ENCODE results near the gene LPCAT1. TPM values are rescaled to one million over a fixed set of nuclear protein-coding genes. Genes with fewer than 3 reads are reported as not detected.

LPCAT1 gene
- total RNA-seq, 8 experiments from 2014 or later, result 16.8 to 39.2 (median 29.8) TPM

DNA sequence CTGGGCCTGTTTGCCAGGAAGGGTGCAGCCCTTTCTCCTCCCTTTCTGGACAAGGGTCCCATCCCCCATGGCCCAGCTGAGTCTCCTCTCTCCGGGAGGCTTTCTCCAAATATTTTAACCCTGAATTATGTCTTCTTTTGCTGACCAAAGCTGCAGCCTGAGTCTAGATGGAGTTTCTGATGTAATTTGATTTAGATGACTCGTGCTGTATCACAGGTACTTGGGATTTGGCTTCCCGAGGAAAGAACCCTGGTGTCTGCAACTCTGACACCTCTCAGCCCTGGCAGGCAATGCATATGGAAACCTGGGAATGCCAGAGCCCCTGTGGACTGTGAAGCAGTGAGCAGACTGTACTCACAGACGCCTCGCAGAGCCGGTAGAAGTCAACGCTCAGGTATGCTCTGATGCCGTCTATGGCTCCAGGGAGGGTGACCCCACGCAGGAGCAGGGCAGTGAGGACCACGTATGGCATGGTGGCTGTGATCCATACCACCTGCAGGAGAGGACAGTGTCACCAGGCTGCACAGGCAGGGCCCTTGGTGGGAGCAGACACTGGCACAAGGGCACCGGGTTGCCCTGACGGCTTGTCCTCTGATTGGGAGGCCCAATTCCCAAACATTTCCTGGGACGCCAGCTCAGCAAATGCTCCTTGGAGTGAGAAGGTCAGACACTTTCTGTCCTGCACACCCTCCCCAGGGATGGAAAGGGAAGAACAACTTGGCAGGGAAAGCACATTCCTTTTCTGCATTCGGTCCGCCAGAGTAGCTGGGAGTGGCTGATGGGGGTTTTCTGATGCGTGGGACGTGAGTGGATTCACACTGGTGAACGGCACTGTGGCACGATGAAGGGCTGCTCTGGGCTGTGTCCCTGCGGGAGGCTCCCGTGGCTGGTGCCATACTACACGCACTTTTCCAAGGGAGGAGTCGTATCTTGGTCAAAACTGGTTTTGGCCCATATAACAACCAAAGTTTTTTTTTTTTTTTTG is 103.3 kb downstream of the LPCAT1 start:
- peak in 2 of 8 experiments; percentile 38 to 86 for ATAC-seq (replicated peaks in 6 of 8)
- no peaks in the 10 kb centered on the region for H3K4me1 ChIP-seq (replicated peaks in 1 of 2)
- in situ Hi-C loops (cut with MboI; ENCODE audit: low pct_unique_long_range_greater_than_20kb in 2 of 9, low sequenced_read_pairs in 9 of 9, unreplicated experiment in 9 of 9), result no loop called here
- no peak overlapping the region for H3K27ac ChIP-seq
- no peak overlapping the region for H3K4me3 ChIP-seq
- 53 to 100% (median 67%) methylated on average over 2 to 15 of the region's 23 CpGs; no CpG with 5 or more reads in 4 of the 10 experiments for WGBS, 10 experiments

- H3K27ac ChIP-seq, result no peak overlapping the region
- ATAC-seq (replicated peaks in 6 of 8), result no peak
- in situ Hi-C loops (cut with MboI; ENCODE audit: low pct_unique_long_range_greater_than_20kb in 2 of 9, low sequenced_read_pairs in 9 of 9, unreplicated experiment in 9 of 9), result no loop called here
- H3K4me1 ChIP-seq (replicated peaks in 1 of 2), result peaks cover 0 to 2% of the 10 kb centered on the region in 2 donors
- H3K4me3 ChIP-seq, result no peak overlapping the region
- WGBS, 10 experiments, result 0 to 80% (median 43%) methylated on average over 1 to 4 of the region's 11 CpGs; no CpG with 5 or more reads in 2 of the 10 experiments
Measured at GRCh38 chr5:1419476-1420210, 104.1 kb downstream of the LPCAT1 start.

GRCh38 chr5:1418921-1419280 is 104.9 kb downstream of the LPCAT1 start:
- Histone ChIP-seq H3K27ac (no peak overlapping the region), H3K4me3 (no peak overlapping the region), H3K4me1 (replicated peaks in 1 of 2) (peaks cover 0 to 3% of the 10 kb centered on the region in 2 donors)
- in situ Hi-C loops (cut with MboI; ENCODE audit: low pct_unique_long_range_greater_than_20kb in 2 of 9, low sequenced_read_pairs in 9 of 9, unreplicated experiment in 9 of 9), result no loop called here
- ATAC-seq (replicated peaks in 6 of 8), result no peak

DNA sequence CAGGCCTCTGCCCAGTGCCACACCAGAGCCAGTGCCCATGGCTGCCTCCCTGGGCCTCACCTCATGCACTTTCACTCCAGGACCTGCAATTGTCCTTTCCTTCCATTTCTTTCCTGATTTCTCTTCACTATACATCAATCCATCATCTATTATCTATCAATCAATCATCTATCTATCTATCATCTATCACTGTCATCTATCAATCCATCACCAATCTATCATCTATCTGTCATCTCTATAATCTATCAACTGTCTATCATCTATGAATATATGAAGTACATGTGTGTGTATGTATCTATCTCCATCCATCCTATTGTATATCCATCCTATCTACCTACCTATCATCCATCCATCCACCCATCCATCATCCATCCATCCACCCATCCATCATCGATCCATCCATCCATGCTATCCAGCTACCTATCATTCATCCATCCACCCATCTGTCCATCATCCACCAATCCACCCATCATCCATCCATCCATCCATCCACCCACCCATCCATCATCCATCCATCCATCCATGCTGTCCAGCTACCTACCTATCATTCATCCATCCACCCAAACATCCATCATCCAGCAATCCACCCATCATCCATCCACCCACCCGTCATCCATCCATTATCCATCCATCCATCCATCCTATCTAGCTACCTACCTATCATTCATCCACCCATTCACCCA is 105.4 kb downstream of the LPCAT1 start:
- 40 to 75% (median 47%) methylated on average over 1 to 2 of the region's 2 CpGs; no CpG with 5 or more reads in 4 of the 10 experiments for WGBS, 10 experiments
- in situ Hi-C loops (cut with MboI; ENCODE audit: low pct_unique_long_range_greater_than_20kb in 2 of 9, low sequenced_read_pairs in 9 of 9, unreplicated experiment in 9 of 9), result no loop called here
- Histone ChIP-seq H3K4me3 (no peak overlapping the region), H3K27ac (no peak overlapping the region), H3K4me1 (replicated peaks in 1 of 2) (peaks cover 0 to 3% of the 10 kb centered on the region in 2 donors)
- ATAC-seq (replicated peaks in 6 of 8), result no peak

DNA sequence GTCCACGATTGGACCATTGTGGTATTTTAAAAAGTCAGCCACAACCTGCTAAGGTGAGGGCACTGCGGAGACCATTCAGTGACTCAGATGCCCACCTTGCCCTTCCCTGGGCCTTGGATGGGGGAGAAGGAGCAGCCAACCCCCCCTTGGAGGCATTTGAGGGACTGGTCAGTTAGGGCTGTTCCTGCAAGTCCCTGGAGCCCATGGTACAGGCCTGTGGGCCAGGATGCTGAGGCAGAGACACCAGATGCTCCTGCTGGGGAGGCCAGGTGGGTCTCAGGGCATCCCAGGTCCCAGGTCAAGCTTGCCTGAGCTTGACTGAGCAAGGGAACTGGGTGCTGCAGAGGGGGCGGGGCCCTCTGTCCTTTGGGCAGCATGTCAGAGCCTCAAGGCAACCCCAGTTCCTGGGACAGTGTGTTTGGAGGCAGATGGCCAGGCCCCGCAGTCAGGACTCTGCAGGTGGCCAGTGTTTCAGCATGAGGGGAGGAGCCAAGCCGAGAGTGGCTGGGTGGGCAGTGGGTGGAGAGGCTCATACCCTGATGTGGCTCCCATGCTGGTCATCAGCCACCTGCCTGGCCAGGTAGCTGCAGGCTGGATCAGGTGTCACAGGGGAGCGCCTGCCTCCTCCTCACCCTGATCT is 106.1 kb downstream of the LPCAT1 start:
- WGBS, 10 experiments, result 0 to 80% (median 0%) methylated on average over 1 of the region's 6 CpGs; no CpG with 5 or more reads in 6 of the 10 experiments
- ATAC-seq (replicated peaks in 6 of 8), result no peak

GRCh38 chr5:1416856-1417469 is 106.8 kb downstream of the LPCAT1 start:
- no peak for ATAC-seq (replicated peaks in 6 of 8)
- H3K4me3 ChIP-seq, result no peak overlapping the region
- in situ Hi-C loops (cut with MboI; ENCODE audit: low pct_unique_long_range_greater_than_20kb in 2 of 9, low sequenced_read_pairs in 9 of 9, unreplicated experiment in 9 of 9), result no loop called here
- H3K4me1 ChIP-seq (replicated peaks in 1 of 2), result peaks cover 0 to 3% of the 10 kb centered on the region in 2 donors
- H3K27ac ChIP-seq, result no peak overlapping the region
- whole genome bisulfite sequencing, 10 experiments, result 48 to 93% (median 78%) methylated on average over 1 to 6 of the region's 12 CpGs; no CpG with 5 or more reads in 4 of the 10 experiments

More for the DNA sequence above, 106.1 kb downstream of the LPCAT1 start:
- in situ Hi-C loops (cut with MboI; ENCODE audit: low pct_unique_long_range_greater_than_20kb in 2 of 9, low sequenced_read_pairs in 9 of 9, unreplicated experiment in 9 of 9), result no loop called here
- no peak overlapping the region for H3K27ac ChIP-seq
- no peak overlapping the region for H3K4me3 ChIP-seq
- H3K4me1 ChIP-seq (replicated peaks in 1 of 2), result peaks cover 0 to 3% of the 10 kb centered on the region in 2 donors

DNA sequence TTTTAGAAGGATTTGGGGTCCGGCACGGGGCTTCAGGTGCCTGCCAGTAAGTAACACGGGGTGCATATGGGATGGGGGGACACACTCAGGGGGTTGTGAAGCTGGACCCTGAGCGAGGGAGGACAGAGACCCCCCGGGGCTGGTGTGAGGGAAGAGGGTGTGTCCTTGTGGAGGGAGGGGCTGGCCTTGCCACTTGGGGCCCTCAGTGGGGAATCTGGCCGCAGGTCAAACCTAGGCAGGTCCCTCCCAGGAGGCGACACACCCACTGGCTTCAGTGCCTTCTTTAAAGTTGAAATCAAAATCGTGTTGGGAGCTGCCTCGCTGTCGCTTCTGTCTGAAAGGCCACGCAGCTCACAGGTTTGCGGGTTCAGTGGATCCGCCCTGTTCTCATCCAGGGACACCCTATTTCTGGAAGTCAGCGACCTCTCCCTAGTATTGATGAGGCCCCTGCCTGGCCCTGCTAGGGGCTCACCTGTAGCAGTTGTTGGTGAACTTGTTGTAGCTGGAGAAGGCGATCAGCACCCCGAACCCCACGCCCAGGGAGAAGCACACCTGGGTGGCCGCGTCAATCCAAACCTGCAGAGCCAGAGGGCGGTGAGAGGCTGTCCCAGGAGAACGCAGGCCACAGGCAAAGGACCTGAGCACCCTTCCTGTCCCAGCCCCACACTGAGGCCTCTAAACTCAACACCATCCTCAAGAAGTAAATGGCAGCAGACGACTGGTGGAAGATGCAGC is 108.0 kb downstream of the LPCAT1 start:
- ATAC-seq (replicated peaks in 6 of 8), result no peak
- WGBS, 10 experiments, result 19 to 87% (median 72%) methylated on average over 1 to 10 of the region's 22 CpGs; no CpG with 5 or more reads in 4 of the 10 experiments
- in situ Hi-C loops (cut with MboI; ENCODE audit: low pct_unique_long_range_greater_than_20kb in 2 of 9, low sequenced_read_pairs in 9 of 9, unreplicated experiment in 9 of 9), result no loop called here
- Histone ChIP-seq H3K4me3 (no peak overlapping the region), H3K27ac (no peak overlapping the region), H3K4me1 (replicated peaks in 1 of 2) (peaks cover 0 to 3% of the 10 kb centered on the region in 2 donors)

- no peak for ATAC-seq (replicated peaks in 6 of 8)
- in situ Hi-C loops (cut with MboI; ENCODE audit: low pct_unique_long_range_greater_than_20kb in 2 of 9, low sequenced_read_pairs in 9 of 9, unreplicated experiment in 9 of 9), result no loop called here
- WGBS, 10 experiments, result 68 to 93% (median 83%) methylated on average over 1 to 6 of the region's 13 CpGs; no CpG with 5 or more reads in 5 of the 10 experiments
- Histone ChIP-seq H3K27ac (no peak overlapping the region), H3K4me3 (no peak overlapping the region), H3K4me1 (replicated peaks in 1 of 2) (peaks cover 0 to 3% of the 10 kb centered on the region in 2 donors)
Measured at GRCh38 chr5:1415059-1415425, 108.7 kb downstream of the LPCAT1 start.

DNA sequence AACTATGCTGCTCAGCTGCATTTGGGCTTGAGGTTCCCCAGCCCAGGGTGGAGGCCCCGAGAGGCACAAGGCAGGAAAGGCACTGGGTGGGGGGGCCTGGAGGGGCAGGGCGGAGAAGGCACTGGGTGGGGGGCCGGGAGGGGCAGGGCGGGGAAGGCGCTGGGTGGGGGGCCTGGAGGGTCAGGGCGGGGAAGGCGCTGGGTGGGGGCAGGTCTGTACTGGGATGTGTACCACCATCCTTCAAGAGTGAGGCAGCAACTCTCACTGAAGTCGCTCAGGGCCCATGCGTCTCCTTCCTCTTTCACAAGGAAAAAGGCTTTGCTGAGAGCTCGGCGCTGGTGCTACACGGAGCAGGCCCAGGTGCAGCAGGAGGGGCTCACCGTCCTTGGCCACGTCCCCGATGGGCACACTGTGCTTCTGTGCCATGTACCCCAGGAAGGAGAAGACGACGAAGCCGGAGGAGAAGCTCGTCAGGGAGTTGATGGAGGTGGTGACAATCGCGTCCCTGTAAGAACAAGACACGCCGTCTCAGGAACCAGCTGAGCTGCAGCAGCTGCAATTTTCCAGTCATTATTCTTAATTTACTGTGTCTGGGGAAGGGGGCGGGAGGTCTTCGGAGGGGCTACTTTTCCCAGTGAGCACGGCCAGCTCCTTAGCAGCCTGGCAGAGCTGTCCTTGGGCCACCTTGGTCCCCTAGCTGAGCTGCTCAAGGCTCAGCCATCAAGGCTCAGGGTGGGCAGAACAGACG is 109.3 kb downstream of the LPCAT1 start:
- H3K4me1 ChIP-seq (replicated peaks in 1 of 2), result peaks cover 0 to 3% of the 10 kb centered on the region in 2 donors
- in situ Hi-C loops (cut with MboI; ENCODE audit: low pct_unique_long_range_greater_than_20kb in 2 of 9, low sequenced_read_pairs in 9 of 9, unreplicated experiment in 9 of 9), result no loop called here
- 50 to 64% (median 60%) methylated on average over 1 to 3 of the region's 27 CpGs; no CpG with 5 or more reads in 7 of the 10 experiments for WGBS, 10 experiments
- H3K4me3 ChIP-seq, result no peak overlapping the region
- ATAC-seq (replicated peaks in 6 of 8), result peak in 2 of 8 experiments; percentile 6 to 49
- H3K27ac ChIP-seq, result no peak overlapping the region

DNA sequence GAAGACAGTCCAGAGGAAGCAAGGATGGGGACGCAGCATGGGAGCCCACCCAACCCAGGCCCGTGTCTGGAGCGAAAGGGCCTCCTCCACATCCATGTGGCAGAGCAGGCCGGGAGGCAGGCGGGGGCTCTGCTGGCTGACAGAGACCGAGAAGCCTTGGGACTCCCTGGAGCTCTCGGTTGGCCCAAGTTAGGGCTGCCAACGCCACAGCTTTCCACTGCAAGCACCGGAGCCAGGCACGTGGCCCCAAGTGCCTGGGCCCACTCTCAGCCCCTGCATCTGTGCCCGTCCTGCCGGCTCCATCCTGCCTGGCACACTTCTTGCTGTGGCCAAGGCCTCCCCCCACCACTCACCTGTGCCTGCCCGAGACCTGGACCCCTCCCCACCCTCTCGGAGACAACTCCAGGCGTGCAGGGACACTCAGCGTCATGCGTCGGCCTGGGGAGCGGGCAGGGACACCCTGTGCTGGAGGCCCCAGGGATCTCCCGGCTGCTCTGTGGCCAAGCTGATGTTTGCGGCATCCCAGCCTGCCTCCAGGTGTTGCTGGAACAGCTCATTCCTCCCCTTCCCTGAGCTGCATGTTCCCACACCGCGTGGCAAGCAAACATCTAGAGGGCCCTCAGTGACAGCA is 110.0 kb downstream of the LPCAT1 start:
- H3K27ac ChIP-seq, result no peak overlapping the region
- H3K4me1 ChIP-seq (replicated peaks in 1 of 2), result peaks cover 0 to 3% of the 10 kb centered on the region in 2 donors
- in situ Hi-C loops (cut with MboI; ENCODE audit: low pct_unique_long_range_greater_than_20kb in 2 of 9, low sequenced_read_pairs in 9 of 9, unreplicated experiment in 9 of 9), result no loop called here
- 83% methylated on average over 1 of the region's 23 CpGs; no CpG with 5 or more reads in 9 of the 10 experiments for WGBS, 10 experiments
- ATAC-seq (replicated peaks in 6 of 8), result peak in 4 of 8 experiments; percentile 7 to 27 (median 16)
- H3K4me3 ChIP-seq, result no peak overlapping the region

DNA sequence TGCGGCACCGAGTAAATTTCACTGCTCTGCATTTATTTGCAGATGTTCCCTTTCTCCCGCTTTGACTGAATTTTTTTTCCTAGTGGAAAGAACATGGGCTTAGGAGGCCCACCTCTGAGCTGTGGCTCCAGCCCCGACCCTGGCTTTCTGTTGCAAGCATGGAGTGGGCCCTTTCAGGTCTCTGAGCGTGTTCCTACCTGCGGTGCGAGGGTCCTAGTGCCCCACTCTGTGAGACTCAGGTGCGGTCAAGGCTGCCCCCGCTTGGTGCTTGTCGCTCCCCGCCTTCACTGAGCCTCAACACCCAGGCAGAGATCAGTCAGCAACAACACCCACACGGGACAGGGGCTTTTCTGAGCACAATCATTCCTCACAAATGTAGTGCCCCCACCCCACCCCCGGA is 110.5 kb downstream of the LPCAT1 start:
- H3K27ac ChIP-seq, result no peak overlapping the region
- 16 to 81% (median 22%) methylated on average over 3 to 4 of the region's 13 CpGs; no CpG with 5 or more reads in 4 of the 10 experiments for WGBS, 10 experiments
- peak in 5 of 8 experiments; percentile 12 to 41 (median 38) for ATAC-seq (replicated peaks in 6 of 8)
- H3K4me1 ChIP-seq (replicated peaks in 1 of 2), result peaks cover 0 to 3% of the 10 kb centered on the region in 2 donors
- H3K4me3 ChIP-seq, result no peak overlapping the region
- in situ Hi-C loops (cut with MboI; ENCODE audit: low pct_unique_long_range_greater_than_20kb in 2 of 9, low sequenced_read_pairs in 9 of 9, unreplicated experiment in 9 of 9), result no loop called here

Data from motor neuron (in vitro differentiated cells).